HG02938 (cell line): ENCODE measurements around the gene RLBP1.

Experiments
- ATAC-seq: cut with Tn5 transposase; IDR thresholded peaks from one replicate; pipeline ENCODE4 v1.9.1; 2021; ENCODE audit warnings: mild to moderate bottlenecking, moderate library complexity; ENCODE audit not compliant: unreplicated experiment

Gene RLBP1

GRCh38 chr15:89206908-89207331 is 14.5 kb downstream of the RLBP1 start:
- peak; percentile 61 for ATAC-seq

- no peak for ATAC-seq
Measured at GRCh38 chr15:89205991-89206585, 15.3 kb downstream of the RLBP1 start.

- no peak for ATAC-seq
Measured at GRCh38 chr15:89203705-89204273, 17.6 kb downstream of the RLBP1 start.

GRCh38 chr15:89201465-89202005 is 19.8 kb downstream of the RLBP1 start:
- no peak for ATAC-seq

- ATAC-seq, result no peak
Measured at GRCh38 chr15:89200182-89200581, 21.2 kb downstream of the RLBP1 start.

GRCh38 chr15:89199746-89200145 is 21.6 kb downstream of the RLBP1 start:
- no peak for ATAC-seq

- ATAC-seq, result no peak
Measured at GRCh38 chr15:89198934-89199333, 22.4 kb downstream of the RLBP1 start.

- ATAC-seq, result no peak
Measured at GRCh38 chr15:89198196-89198595, 23.2 kb downstream of the RLBP1 start.

GRCh38 chr15:89197503-89197971 is 23.8 kb downstream of the RLBP1 start:
- ATAC-seq, result no peak

GRCh38 chr15:89196994-89197393 is 24.4 kb downstream of the RLBP1 start:
- no peak for ATAC-seq

GRCh38 chr15:89196241-89196640 is 25.1 kb downstream of the RLBP1 start:
- no peak for ATAC-seq

GRCh38 chr15:89195836-89196235 is 25.5 kb downstream of the RLBP1 start:
- no peak for ATAC-seq

- no peak for ATAC-seq
Measured at GRCh38 chr15:89194608-89195007, 26.8 kb downstream of the RLBP1 start.

- ATAC-seq, result no peak
Measured at GRCh38 chr15:89192766-89193165, 28.6 kb downstream of the RLBP1 start.

- ATAC-seq, result no peak
Measured at GRCh38 chr15:89192136-89192535, 29.2 kb downstream of the RLBP1 start.

GRCh38 chr15:89187986-89188514 is 33.3 kb downstream of the RLBP1 start:
- no peak for ATAC-seq

GRCh38 chr15:89187301-89187985 is 33.9 kb downstream of the RLBP1 start:
- ATAC-seq, result no peak

- ATAC-seq, result no peak
Measured at GRCh38 chr15:89186803-89187202, 34.6 kb downstream of the RLBP1 start.

GRCh38 chr15:89184886-89185526 is 36.4 kb downstream of the RLBP1 start:
- ATAC-seq, result no peak

GRCh38 chr15:89184357-89184756 is 37.0 kb downstream of the RLBP1 start:
- ATAC-seq, result no peak
